HG03442 (cell line): ENCODE measurements around the gene RXRA.

Experiments used
- ATAC-seq: cut with Tn5 transposase; IDR thresholded peaks from one replicate; pipeline ENCODE4 v1.9.1; 2021; ENCODE audit warnings: mild to moderate bottlenecking, moderate library complexity; ENCODE audit not compliant: unreplicated experiment

Gene RXRA

GRCh38 chr9:134426436-134426835, 100.2 kb downstream of the RXRA start:
- no peak for ATAC-seq

DNA sequence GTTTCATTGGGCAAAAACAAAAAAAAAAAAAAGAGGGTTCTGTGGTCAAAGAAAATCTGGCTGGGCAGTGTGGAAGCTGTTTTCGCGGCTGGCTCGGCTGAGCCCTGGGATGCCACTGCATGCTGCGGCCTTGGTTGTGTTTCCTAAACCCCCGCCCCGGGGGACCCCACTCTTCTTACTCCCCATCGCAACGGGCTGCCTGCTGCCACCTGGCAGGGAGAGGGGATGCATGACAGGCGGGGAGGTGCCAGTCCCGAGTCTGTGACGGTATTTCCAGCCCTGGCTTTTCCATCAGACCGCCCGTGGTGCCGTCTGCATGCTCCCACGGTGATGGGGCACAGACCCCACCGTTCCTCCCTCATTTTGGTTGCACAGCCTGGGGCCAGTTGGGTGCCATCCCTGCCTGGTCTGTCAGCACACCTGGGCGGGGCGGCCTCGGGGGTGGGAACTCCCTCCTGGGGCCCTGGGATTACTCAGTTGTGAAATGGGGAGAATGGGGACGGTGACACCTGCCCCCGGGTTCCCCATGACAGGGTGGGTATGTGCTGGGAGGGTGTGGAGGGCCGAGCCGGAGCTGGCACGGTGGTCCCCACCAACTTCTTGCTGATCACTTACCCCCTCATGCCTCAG, 101.0 kb downstream of the RXRA start:
- no peak for ATAC-seq

DNA sequence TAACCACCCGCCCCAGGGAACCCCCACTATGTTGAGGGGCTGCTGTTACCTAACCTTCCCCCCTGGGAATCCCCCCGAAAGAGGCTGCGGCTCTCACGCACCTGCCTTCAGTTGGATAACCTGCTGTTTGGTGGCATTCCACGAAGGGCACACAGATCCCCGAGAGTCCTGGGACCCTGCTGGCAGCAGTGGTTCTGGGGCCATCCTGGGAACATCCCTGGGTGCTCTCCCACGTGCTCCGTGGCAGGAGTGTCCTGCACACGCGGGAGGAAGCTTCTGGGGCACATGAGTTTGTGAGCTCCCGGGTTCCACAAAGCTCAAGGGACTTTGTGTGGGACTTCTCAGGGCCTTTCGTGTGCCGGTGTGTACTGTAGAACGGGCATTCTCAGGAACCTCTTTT, 102.3 kb downstream of the RXRA start:
- ATAC-seq, result no peak

- ATAC-seq, result no peak
These were observed 102.8 kb downstream of the RXRA start for GRCh38 chr9:134429007-134429406.

GRCh38 chr9:134429481-134429880, 103.2 kb downstream of the RXRA start:
- ATAC-seq, result no peak

DNA sequence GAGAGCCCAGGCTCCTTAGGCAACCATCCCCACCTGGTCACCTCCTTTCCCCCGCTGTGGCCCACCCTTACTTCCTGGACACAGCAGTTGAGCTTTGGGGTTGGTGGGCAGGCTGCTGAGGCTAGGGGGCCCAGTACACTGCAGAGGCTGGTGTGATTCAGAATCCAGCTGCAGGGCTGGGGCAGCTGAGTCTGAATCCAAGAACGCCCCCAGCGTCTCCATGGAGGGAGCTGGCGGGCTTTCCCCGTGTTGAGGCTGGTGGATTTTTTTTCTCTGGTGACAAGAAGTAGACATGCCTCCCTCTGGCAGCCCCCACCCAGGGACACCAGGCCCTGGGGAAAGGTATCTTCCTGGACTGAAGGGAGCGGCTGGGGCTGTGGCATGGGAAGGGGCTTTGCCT, 104.8 kb downstream of the RXRA start:
- ATAC-seq, result no peak

GRCh38 chr9:134431626-134432025, 105.4 kb downstream of the RXRA start:
- ATAC-seq, result no peak

- no peak for ATAC-seq
These were observed 106.2 kb downstream of the RXRA start for GRCh38 chr9:134432471-134432870.

DNA sequence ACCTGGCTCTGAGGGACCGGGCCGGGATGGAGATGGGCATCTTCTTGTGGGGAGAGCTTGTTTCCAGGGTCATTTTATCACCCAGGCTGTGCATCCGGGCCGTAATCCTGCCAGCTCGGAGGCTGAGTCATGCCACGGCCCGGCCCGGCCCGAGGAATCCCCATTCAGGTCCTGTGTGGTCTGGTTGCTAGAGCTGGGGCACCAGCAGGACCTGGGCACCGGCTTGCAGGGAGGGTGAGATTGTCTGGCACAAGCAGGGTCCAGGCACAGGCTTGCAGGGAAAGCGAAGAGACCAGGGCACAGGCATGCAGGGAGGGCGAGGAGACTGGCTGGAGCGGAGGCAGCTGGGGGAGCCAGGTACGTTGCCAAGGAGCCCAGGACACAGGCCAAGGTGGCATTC, 106.8 kb downstream of the RXRA start:
- ATAC-seq, result no peak

DNA sequence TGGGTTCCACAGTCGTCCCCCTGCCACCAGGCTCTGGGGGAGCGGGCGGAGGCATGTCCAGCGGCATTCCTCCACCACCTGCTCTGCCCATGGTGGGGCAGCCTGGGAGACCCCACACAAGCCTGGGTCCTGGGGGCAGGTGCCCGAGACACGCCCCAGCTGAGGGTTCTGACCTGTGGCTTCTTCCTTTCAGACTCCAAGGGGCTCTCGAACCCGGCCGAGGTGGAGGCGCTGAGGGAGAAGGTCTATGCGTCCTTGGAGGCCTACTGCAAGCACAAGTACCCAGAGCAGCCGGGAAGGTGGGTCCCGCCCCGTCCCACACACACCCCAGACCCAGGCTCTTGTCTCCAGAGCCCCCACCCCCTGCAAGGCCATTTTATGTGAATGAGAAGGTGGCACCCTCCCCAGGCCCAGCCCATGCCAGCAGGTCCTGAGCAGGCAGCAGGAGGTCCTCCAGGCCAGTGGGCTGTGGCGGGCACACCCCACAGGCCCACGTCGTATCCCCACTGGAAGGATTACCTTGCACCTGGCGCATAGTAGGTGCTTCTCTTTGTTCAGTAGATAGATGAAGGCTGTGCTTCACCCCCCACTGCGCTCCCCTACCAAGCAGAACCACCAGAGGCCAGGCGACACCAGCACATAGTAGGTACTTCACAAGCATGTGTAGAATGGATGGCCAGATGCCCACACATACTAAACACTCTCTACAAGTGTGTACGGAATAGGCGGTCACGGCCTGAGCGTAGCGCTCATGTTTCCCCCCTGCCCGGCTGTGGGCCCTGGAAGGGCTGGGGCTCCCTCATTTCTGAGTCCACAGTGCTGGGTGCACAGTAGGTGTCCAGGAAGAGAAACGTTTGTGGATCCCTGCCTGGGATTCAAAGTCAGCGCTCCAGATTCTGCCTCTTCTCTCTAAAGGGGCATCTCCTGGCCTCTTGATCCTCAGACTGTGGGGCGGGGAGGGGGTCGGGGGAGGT, 107.9 kb downstream of the RXRA start:
- no peak for ATAC-seq

GRCh38 chr9:134434894-134435506, 108.7 kb downstream of the RXRA start:
- no peak for ATAC-seq

DNA sequence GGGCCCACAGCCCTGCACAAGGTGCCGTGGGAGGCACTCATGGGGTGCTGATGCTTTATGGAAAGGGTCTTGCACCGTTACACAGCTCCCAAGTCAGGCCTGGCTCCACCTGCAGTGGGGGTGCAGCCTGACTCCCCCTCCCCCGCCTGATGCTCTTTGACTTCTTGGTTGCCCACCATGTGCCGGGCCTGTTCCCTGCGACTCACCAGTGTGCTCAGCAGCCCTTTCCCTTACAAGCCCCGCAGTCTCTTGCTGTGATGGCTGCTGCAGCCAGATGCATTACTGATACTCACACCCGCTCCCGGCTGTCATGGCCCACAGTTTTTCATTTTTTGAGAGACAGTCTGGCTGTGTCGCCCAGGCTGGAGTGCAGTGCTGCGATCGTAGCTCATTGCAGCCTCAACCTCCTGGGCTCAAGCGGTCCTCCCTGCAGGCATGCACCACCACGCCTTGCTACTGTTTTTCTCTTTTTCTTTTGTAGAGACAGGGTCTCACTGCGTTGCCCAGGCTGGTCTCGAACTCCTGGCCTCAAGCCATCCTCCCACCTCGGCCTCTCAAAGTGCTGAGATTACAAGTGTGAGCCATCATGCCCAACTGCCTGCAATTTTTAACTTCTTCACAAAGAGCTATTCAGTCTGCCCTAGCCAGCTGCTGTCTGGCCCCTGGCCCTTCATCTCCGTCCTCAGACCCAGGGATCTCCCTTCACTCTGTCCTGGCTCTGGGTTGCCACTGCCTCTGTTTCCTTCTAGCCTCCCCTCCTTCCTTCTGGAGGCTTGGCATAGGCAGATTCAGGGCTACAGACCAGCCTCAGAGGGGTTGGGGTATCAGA, 109.5 kb downstream of the RXRA start:
- ATAC-seq, result no peak

GRCh38 chr9:134436379-134436762, 110.1 kb downstream of the RXRA start:
- no peak for ATAC-seq

GRCh38 chr9:134436911-134437310, 110.7 kb downstream of the RXRA start:
- ATAC-seq, result no peak

DNA sequence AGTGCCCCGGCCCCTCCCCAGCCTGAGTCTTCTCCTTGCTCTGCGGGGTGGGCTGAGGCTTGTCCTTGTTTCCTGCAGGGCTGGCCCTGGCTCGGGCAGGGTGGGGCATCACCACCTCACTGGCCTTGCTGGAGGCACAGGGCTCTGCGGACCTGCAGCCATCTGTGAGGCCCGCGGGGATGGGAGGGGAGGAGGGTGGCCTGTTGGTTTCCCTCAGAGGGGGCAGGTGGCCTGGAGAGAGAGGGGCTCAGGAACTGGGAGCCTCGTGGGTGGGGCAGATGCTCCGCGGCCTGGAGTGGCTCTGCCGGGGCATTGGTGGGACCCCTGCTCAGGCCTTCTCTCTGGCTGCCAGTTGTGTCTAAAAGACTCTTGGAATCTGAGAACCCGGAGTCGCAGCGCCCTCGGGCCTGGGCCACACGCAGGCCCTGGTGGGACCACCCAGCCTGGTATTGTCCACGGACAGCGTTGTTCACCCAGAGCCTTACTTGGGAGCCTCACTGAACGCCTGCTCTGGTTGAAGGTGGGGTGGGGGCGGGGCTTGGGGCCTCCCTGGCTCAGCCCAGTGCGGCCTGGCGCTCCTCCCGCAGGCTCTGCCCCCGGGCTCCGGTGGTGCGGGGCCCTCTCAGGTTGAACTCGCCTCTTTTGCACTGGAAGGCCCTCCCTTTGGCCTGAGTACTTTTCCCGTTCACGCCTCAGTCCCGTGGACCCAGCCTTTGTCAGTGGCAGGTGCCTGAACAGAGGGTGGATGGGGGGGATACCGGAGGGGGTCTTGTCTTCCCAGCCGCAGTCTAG, 111.3 kb downstream of the RXRA start:
- no peak for ATAC-seq

DNA sequence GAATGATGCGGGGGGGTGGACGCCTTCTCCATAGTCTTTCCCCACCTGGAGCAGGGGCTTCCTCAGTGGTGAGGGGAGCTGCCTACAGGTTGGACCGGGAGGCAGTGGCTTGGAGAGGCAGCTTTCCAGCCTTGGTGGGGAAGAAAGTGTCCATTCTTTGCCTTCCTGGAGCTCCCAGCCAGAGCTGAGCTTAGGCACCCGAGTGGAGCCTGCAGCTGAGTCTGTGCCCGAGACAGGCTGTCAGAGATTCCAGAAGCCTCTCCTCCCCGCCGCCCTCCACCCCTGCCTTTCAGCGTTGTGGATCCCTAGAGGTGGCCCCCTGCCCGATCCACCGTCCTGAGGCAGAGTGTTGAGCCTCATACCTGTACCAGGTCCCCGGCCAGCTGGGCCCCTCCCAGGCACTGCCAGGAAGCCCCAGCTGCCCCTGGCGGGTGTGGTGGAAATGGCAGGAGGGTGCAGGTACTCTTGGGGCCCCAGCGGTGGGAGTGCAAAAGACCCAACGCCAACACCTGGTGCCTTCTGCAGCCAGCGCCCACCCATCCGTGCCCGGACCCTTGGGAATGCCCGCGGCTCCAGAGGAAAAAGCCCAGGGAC, 112.0 kb downstream of the RXRA start:
- no peak for ATAC-seq

DNA sequence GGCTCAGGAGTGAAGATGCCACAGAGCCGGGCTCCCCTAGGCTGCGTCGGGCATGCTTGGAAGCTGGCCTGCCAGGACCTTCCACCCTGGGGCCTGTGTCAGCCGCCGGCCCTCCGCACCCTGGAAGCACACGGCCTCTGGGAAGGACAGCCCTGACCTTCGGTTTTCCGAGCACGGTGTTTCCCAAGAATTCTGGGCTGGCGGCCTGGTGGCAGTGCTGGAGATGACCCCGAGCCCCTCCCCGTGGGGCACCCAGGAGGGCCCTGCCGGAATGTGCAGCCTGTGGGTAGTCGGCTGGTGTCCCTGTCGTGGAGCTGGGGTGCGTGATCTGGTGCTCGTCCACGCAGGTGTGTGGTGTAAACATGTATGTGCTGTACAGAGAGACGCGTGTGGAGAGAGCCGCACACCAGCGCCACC, 113.1 kb downstream of the RXRA start:
- no peak for ATAC-seq

- no peak for ATAC-seq
These were observed 114.5 kb downstream of the RXRA start for GRCh38 chr9:134440636-134441226.
